Activated T-helper 17 cell treated with anti-CD3 and anti-CD28 coated beads, Interleukin-2, amount 50 U/mL, for 72 hours (primary cell): ENCODE results near the gene TMEM191B. TPM values are rescaled to one million over a fixed set of nuclear protein-coding genes. Genes with fewer than 3 reads are reported as not detected.
A peak's percentile ranks its signal among the peaks of the same experiment; 100 is the strongest.
"Not testable (repeated sequence)": the region's sequence is repeated elsewhere in the genome, so short reads cannot be mapped to it uniquely, and the experiment has no call there.

ENCODE experiments used
- ATAC-seq: fragments of 150-1000 bp; cut with Tn5 transposase; replicated peaks from 2 replicates; pipeline ENCODE4 v1.10.0; 2021; ENCODE audit warnings: mild to moderate bottlenecking, moderate library complexity
- H3K27ac Mint-ChIP-seq: one replicate; pipeline ENCODE4 v1.8.0; 2022; ENCODE audit warnings: mixed read lengths
- H3K27me3 Mint-ChIP-seq: one replicate; pipeline ENCODE4 v1.8.0; 2022; ENCODE audit warnings: mixed read lengths
- H3K36me3 Mint-ChIP-seq: one replicate; pipeline ENCODE4 v1.8.0; 2022; ENCODE audit warnings: low read depth, mild to moderate bottlenecking, mixed read lengths
- H3K4me1 Mint-ChIP-seq: one replicate; pipeline ENCODE4 v1.8.0; 2022; ENCODE audit warnings: mixed read lengths
- H3K4me3 Mint-ChIP-seq: one replicate; pipeline ENCODE4 v1.8.0; 2022; ENCODE audit warnings: mild to moderate bottlenecking, mixed read lengths
- H3K9me3 Mint-ChIP-seq: one replicate; pipeline ENCODE4 v1.8.0; 2022; ENCODE audit warnings: mixed read lengths
- total RNA-seq, 2 donors: library from RNA; stranded (reverse); gene quantifications; one replicate each; pipeline ENCODE4 v1.2.3, GENCODE V29; 2022

TMEM191B gene
- 10 to 100 TPM in 1 of 2 donors, 1 to 10 TPM in 1; 1.3 to 11.0 TPM for total RNA-seq

- peak within 1 kb of the TSS; percentile 55 for H3K4me3 Mint-ChIP-seq
- H3K27ac Mint-ChIP-seq = not testable (repeated sequence)
- peak; percentile 9 for ATAC-seq
These were observed at the start of gene TMEM191B for GRCh38 chr22:18527752-18528596. Gene TMEM191B (plus strand): TSS chr22:18527802. CDS start chr22:18527981, 179 bp downstream.

DNA sequence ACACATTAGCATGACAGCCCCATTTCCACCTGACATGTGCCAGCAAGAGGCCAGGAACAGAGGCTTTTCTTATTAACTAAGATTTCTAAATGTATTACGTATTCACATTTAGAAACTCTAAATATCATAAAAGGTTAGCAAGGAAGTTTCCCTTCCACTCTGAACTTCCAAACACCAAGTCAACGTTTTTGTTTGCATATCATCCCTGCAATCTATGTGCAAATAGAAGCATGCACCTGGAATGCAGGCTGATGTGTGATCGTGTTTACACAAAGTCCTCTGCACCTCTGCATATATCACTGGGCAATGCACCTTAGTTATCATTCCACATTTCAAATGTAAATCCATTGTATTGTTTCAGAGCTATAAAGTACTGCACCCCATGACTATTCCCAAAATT is 31.4 kb upstream of the TMEM191B start:
- not testable (repeated sequence) for H3K4me3 Mint-ChIP-seq, H3K36me3 Mint-ChIP-seq, ATAC-seq, H3K27me3 Mint-ChIP-seq, H3K4me1 Mint-ChIP-seq, H3K9me3 Mint-ChIP-seq, H3K27ac Mint-ChIP-seq

More at GRCh38 chr22:18527752-18528596, at the start of gene TMEM191B:
- H3K36me3 Mint-ChIP-seq, H3K27me3 Mint-ChIP-seq, H3K9me3 Mint-ChIP-seq, H3K4me1 Mint-ChIP-seq: not testable (repeated sequence)

GRCh38 chr22:18511327-18511726 is 16.3 kb upstream of the TMEM191B start:
- not testable (repeated sequence) for H3K27ac Mint-ChIP-seq, ATAC-seq, H3K4me1 Mint-ChIP-seq, H3K9me3 Mint-ChIP-seq, H3K27me3 Mint-ChIP-seq, H3K4me3 Mint-ChIP-seq, H3K36me3 Mint-ChIP-seq

DNA sequence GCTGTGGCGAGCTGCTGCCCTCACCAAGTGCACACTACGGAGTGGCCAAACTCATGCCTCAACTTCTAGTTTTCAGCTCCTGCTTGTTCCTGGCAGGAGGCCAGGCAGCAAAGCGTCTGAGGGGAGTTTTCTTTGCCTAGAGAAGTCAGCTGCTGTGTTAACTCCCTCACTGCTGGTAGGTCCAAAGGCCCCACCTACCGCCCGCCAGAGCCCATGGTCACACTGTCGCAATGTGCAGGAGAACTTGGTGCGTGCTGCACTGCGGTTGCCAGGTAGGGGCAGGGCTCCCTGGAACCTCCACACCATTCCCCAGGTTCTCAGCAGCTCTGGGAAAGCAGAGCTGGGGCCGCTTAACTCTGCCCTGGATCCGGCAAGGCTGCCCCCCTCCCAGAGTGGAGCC is 15.2 kb upstream of the TMEM191B start:
- not testable (repeated sequence) for H3K9me3 Mint-ChIP-seq, H3K4me3 Mint-ChIP-seq, H3K27me3 Mint-ChIP-seq, ATAC-seq, H3K4me1 Mint-ChIP-seq, H3K27ac Mint-ChIP-seq, H3K36me3 Mint-ChIP-seq

DNA sequence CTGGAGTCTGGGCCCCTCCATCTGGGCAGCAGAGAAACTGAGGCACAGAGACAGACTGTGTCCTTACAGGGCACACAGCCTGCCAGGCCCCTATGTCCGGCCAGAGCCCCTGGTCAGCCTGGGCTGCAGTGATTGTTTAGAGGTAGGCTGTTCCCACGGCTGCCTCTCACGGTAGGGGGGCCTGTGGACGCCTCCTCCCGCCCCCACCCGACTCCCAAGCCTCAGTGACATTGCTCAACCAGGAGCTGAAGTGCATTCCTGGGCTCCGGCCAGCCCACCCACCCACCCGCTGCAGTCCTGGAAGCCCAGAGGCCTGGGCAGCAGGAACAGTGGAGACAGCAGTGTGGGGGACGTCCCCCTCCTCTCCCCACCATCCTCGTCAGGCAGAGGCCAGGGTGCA is 14.1 kb upstream of the TMEM191B start:
- not testable (repeated sequence) for H3K36me3 Mint-ChIP-seq, H3K27me3 Mint-ChIP-seq, H3K4me1 Mint-ChIP-seq, H3K27ac Mint-ChIP-seq, ATAC-seq, H3K9me3 Mint-ChIP-seq, H3K4me3 Mint-ChIP-seq

DNA sequence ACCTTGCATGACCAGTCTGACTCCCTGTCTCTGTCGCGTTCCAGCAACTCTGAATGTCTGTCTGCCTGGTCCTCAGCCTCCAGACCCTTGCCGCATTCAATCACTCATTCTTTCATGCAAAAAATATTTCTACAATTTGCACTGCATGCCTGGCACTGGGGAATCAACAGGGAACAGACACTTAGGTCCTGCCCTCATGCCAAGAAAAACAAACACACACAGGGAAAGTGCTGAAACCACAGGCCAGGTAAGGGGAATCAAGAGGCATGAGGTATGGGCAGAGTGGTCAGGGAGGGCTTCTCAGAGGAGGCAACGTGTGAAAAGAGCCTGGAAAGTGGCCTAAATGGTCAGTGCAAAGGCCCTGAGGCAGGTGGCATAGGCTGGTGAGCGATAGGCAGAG is 9.5 kb upstream of the TMEM191B start, which contains the start of gene GGTLC3:
Gene GGTLC3 (minus strand): TSS at position 101 of the 400 bp plus-strand sequence. CDS start 264 bp downstream, outside the sequence.
- not testable (repeated sequence) for H3K36me3 Mint-ChIP-seq, H3K4me1 Mint-ChIP-seq, H3K27me3 Mint-ChIP-seq, H3K9me3 Mint-ChIP-seq, H3K27ac Mint-ChIP-seq, ATAC-seq, H3K4me3 Mint-ChIP-seq

GRCh38 chr22:18522762-18523161 is 4.8 kb upstream of the TMEM191B start:
- not testable (repeated sequence) for H3K27me3 Mint-ChIP-seq, H3K27ac Mint-ChIP-seq, ATAC-seq, H3K9me3 Mint-ChIP-seq, H3K36me3 Mint-ChIP-seq, H3K4me3 Mint-ChIP-seq, H3K4me1 Mint-ChIP-seq

DNA sequence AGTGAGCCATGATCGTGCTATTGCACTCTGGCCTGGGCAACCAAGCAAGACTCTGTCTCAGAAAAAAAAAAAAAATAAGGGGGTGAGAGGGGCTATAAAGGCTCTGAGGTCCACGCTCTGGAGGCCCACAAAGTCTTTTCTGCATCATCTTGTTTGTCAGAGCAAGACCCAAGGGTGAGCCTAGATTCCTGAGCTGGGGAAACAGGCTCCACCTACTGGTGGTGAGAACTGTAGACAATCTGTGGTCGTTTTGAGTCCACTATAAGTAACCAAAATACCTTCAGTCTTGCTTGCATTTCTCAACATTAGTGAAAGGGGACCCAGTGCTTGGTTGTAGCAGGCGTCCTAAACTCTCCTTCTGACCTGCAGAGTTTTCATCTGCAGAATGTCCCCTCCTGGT is 4.3 kb upstream of the TMEM191B start:
- ATAC-seq, H3K27me3 Mint-ChIP-seq, H3K27ac Mint-ChIP-seq, H3K9me3 Mint-ChIP-seq, H3K36me3 Mint-ChIP-seq, H3K4me3 Mint-ChIP-seq, H3K4me1 Mint-ChIP-seq: not testable (repeated sequence)

- not testable (repeated sequence) for H3K4me1 Mint-ChIP-seq, H3K9me3 Mint-ChIP-seq, H3K36me3 Mint-ChIP-seq, H3K27me3 Mint-ChIP-seq
- Mint-ChIP-seq H3K4me3 (peak overlapping the region; percentile 55), H3K27ac (peak overlapping the region; percentile 50)
- ATAC-seq = peak; percentile 83
These were observed 1.2 kb downstream of the TMEM191B start for GRCh38 chr22:18528597-18529415.

DNA sequence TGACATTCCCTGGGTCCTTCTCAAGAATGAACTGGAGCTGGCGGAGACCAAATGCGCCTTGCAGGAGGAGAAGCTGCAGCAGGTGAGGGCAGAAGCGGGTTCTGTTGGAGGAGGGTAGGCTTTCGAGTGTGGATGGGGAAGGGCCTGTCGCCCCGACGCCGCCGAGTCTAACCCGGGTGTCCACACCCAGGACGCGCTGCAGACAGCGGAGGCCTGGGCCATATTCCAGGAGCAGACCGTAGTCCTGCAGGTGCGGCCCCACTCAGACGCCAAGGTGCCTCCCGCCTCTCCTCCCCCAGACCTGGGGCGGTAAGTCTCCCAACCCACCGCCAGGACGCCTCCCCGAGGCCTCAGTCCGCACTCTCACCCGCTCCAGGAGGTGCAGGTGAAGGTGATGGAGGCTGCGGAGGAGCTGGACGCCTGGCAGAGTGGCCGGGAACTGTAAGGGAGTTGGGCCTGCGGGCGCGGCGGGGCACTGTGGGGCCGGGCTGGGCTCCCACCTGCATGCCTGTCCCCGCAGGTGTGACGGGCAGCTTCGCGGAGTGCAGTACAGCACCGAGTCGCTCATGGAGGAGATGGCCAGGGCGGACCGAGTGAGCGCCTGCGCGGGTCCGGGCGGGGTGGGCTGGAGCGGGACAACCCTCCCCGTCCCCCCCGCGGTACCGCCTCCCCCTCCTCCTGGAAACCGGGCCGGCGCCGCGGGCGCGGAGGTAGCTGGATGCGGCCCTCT is 2.0 kb downstream of the TMEM191B start:
- ATAC-seq = peak; percentile 10
- not testable (repeated sequence) for H3K27me3 Mint-ChIP-seq, H3K9me3 Mint-ChIP-seq, H3K27ac Mint-ChIP-seq, H3K4me3 Mint-ChIP-seq, H3K36me3 Mint-ChIP-seq, H3K4me1 Mint-ChIP-seq

DNA sequence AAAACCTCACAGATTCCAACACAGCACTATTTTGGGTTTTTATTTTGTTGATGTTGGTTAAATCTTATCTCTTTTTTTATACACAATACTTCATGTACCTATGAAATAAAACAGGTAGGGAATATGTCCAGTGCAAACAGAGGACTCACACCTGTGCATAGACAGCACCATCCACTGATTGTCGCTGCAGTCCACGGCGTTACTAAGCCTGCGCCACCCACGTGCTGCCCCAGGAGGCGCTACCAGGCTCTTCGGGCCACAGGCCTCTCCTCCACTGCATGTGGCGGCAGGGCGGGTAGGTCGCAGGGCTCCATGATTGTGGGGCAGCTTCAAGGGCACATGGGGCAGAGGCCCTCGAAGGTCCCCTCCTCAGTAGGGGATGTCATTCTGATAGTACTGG is 6.0 kb downstream of the TMEM191B start:
- not testable (repeated sequence) for H3K4me3 Mint-ChIP-seq, H3K4me1 Mint-ChIP-seq, ATAC-seq, H3K36me3 Mint-ChIP-seq, H3K27ac Mint-ChIP-seq, H3K9me3 Mint-ChIP-seq, H3K27me3 Mint-ChIP-seq

DNA sequence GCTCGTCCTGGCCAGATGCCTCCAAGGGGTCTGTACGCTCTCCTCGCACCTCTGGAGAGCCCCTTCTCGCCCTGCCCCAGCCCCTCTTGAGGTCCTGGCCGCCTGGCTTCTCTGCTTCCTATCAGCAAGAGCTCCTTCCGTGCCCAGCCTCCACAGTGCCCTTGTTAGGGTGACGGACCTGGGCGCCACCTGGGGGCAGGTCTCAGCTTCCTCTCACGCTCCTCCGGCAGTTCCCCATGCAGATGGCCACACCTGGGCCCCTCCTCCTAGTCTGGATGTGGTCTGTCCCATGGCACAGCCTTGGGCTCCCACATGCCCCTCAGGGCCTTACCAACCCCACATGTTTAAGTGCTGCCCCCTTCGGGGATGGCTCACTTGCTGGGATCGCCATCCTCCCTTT is 6.7 kb downstream of the TMEM191B start:
- not testable (repeated sequence) for H3K36me3 Mint-ChIP-seq, ATAC-seq, H3K27ac Mint-ChIP-seq, H3K9me3 Mint-ChIP-seq, H3K4me1 Mint-ChIP-seq, H3K4me3 Mint-ChIP-seq, H3K27me3 Mint-ChIP-seq

DNA sequence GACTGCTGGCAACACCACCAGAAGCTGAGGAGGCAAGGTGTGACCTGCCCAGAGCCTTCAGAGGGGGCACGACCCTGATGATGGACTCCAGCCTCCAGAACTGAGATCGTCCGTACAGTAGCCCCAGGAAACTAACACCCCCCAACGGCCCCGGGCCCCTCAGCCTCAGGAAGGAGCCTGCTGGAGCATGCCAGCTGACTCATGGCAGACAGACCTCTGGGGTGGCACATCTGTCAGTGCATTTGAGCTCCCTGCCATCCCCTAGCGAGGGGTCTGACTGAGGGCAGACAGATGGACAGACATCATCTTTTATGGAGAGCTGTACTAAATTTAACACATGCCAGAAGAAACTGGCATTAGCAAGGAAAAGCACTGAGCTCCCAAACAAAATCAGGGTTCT is 12.4 kb downstream of the TMEM191B start:
- not testable (repeated sequence) for H3K36me3 Mint-ChIP-seq, H3K4me3 Mint-ChIP-seq, H3K27ac Mint-ChIP-seq, ATAC-seq, H3K9me3 Mint-ChIP-seq, H3K4me1 Mint-ChIP-seq, H3K27me3 Mint-ChIP-seq

DNA sequence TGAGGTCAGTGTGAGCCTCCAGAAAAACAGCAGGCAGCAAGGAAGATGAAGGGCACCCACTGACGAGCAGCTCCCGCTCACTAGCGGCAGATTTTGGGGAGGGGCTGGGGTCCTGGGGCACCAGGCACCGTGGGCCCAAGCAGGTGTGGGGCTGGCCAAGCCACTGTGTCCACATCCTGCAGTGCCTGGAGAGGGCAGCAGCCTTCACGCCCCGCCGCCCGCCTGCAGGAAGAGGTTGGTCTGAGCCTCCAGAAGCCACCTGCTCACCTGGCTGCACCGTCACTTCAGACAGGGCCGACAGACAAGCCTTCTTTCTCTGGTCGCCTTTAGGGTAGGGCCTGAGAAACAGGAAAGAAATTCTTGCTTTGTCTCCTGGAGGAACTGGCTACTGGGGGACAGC is 15.8 kb downstream of the TMEM191B start:
- H3K27me3 Mint-ChIP-seq, H3K36me3 Mint-ChIP-seq, H3K4me3 Mint-ChIP-seq, H3K4me1 Mint-ChIP-seq, H3K27ac Mint-ChIP-seq, H3K9me3 Mint-ChIP-seq, ATAC-seq: not testable (repeated sequence)
